Liver (tissue), 3 donors: ENCODE results near the gene TLE7.
A peak's percentile ranks its signal among the peaks of the same experiment; 100 is the strongest.

Experiments
- CTCF ChIP-seq: fragments of 150-350 bp; IDR thresholded peaks from 2 replicates; pipeline ENCODE4 v1.5.1; 2017; ENCODE audit warnings: improper control_type of control experiment, low read depth, low read length; ENCODE audit not compliant: missing input control
- EGR1 ChIP-seq, 2 donors: IDR thresholded peaks; 2 replicates each; pipeline ENCODE4 v1.6.1; 2016 to 2018; ENCODE audit warnings: antibody characterized with exemption in 2 of 2, low read depth in 2 of 2
- FOXA1 ChIP-seq: IDR thresholded peaks from 2 replicates; pipeline ENCODE4 v1.6.1; 2016; ENCODE audit warnings: antibody characterized with exemption
- GABPA ChIP-seq, 2 donors: IDR thresholded peaks in 1 of 2; conservative IDR thresholded peaks in 1 of 2; 2 replicates each; pipeline ENCODE4 v1.6.1; 2016; ENCODE audit warnings: antibody characterized with exemption in 2 of 2, mild to moderate bottlenecking in 1 of 2, moderate library complexity in 1 of 2
- HNF4A ChIP-seq, 2 donors: conservative IDR thresholded peaks; 2 replicates each; pipeline ENCODE4 v1.6.1; 2016; ENCODE audit warnings: antibody characterized with exemption in 2 of 2, mild to moderate bottlenecking in 2 of 2
- JUND ChIP-seq, 2 donors: IDR thresholded peaks; 2 replicates each; pipeline ENCODE4 v1.6.1; 2016; ENCODE audit warnings: antibody characterized with exemption in 2 of 2
- MAX ChIP-seq: IDR thresholded peaks from 2 replicates; pipeline ENCODE4 v1.6.1; 2016; ENCODE audit warnings: antibody characterized with exemption
- REST ChIP-seq: IDR thresholded peaks from 2 replicates; pipeline ENCODE4 v1.6.1; 2016; ENCODE audit warnings: antibody characterized with exemption, mild to moderate bottlenecking
- SP1 ChIP-seq: IDR thresholded peaks from 2 replicates; pipeline ENCODE4 v1.6.1; 2018; ENCODE audit warnings: antibody characterized with exemption, mild to moderate bottlenecking
- TAF1 ChIP-seq: conservative IDR thresholded peaks from 2 replicates; pipeline ENCODE4 v1.6.1; 2016; ENCODE audit warnings: antibody characterized with exemption, mild to moderate bottlenecking
- donor health status: healthy.
- donor health status: healthy.

GRCh38 chr16:71484006-71484893 is 42.4 kb upstream of the TLE7 start:
- peak; percentile 58 for TF ChIP-seq SP1
- TF ChIP-seq TAF1: peak; percentile 69
- TF ChIP-seq CTCF: no peak
- peak; percentile 94 to 98 for TF ChIP-seq GABPA (IDR thresholded peaks at IDR 0.05 in 1 of 2, conservative IDR thresholded peaks at IDR 0.05 in 1 of 2)
- peak; percentile 36 to 52 for TF ChIP-seq HNF4A (conservative IDR thresholded peaks at IDR 0.05)
- TF ChIP-seq REST: peak; percentile 77
- TF ChIP-seq MAX: peak; percentile 42
- no peak for TF ChIP-seq JUND (IDR thresholded peaks at IDR 0.05)
- no peak for TF ChIP-seq FOXA1
- no peak for TF ChIP-seq EGR1 (IDR thresholded peaks at IDR 0.05; ENCODE audit: low read depth in 2 of 2)
